ENCODE results near the gene MPRIP.
A peak's percentile ranks its signal among the peaks of the same experiment; 100 is the strongest.

Gene MPRIP

GRCh38 chr17:17028878-17029535 lies 13.2 kb upstream of the MPRIP start:
- no peak for DNase-seq

GRCh38 chr17:17029938-17030337 lies 12.3 kb upstream of the MPRIP start:
- no peak for DNase-seq

DNA sequence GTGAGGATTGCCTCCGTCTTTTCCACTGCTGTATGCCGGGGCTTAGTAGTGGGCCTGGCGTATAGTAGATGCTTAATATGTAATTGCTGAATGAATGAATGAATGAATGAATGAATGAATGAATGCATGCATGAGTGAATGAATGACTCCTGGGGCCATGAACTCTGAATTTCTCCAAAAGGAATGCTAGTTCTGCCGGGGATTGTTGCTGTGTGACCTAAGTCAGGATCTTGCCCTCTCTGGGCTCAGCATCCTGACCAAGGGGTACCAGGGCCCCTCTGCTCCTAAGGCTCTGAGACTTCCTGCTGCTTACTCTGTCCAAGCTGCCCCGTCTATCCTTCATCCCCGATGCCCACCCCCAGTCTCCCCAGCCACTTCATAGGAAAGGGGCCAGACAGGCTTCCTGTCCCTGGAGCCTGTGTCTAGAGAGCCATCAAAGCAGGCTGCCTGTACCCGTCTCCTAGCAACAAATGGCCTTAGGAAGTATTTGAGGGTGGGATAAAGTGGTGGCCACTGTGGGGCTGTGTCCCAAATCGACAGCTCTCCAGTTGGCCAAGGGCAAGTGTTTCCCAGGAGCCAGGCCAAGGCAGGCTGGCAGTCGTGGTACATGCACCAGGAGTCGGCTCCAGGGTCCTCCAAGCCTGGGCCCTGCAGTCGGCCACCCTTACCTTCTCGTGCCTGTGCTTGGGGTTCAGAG lies 11.6 kb upstream of the MPRIP start:
- no peak for DNase-seq

DNA sequence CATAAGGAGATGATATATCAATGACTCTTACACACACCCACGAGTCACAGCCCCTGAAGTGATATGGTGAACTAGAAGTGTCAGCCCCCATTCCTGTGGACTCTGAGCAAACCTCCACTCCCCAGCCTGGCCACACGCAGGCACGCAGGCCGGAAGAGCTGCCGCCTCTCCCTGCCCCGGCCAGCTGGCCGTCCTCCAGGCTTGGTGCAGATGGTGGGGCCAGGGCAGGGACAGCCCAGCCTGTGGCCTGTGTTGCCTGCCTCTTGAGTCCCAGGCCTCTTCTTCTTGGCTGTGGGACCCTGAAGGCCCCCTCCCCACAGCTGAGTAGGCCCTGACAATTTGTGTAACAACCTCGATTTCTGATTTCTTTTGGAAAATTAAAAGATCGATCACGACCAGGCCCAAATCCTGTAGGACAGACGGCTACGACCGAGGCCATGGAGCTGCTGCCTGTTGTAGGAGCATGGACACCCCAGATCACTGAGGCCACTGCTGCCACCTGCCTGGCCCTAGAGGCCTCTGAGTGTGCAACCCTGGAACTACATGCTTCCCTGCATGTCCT lies 10.0 kb upstream of the MPRIP start:
- DNase-seq, result peak; percentile 51

GRCh38 chr17:17033466-17033865 lies 8.8 kb upstream of the MPRIP start:
- no peak for DNase-seq

DNA sequence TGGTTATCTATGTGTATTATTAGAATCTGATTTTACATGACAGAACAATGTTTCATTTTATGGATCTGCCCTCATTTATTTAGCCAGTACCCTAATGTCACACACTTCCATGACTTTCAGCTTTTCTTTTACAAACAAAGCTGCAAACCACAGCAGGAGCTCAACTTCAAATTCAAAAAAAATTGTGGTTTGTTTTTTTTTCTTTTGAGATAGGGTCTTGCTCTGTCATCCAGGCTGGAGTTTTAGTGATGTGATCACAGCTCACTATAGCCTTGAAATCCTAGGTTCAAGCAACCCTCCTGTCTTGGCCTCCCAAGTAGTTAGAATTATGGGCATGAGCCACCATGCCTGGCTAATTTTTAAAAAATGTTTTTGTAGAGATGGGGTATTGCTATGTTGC lies 8.2 kb upstream of the MPRIP start:
- no peak for DNase-seq

GRCh38 chr17:17034496-17035075 lies 7.7 kb upstream of the MPRIP start:
- DNase-seq, result no peak

DNA sequence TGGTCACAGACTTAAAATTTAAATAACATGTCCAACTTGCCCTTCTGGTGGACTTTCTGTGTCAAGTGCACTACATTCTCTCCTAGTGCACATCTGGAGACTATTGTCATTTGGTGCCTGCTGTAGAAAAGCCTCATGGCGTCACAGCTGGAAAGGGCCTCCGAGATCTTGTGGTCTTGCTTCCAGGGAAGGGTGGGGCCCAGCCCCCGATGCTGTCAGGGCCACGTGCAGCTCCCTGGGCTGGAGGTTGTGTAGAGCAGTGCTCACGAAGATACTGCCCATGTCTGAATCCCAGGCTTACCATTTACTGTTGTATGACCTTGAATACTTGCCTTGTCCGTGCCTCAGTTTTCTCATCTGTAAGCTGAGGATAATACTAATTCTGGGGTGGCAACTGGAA lies 6.8 kb upstream of the MPRIP start:
- no peak for DNase-seq

GRCh38 chr17:17035920-17036523 lies 6.2 kb upstream of the MPRIP start:
- no peak for DNase-seq

- no peak for DNase-seq
Observed at GRCh38 chr17:17036524-17036998, 5.7 kb upstream of the MPRIP start.

DNA sequence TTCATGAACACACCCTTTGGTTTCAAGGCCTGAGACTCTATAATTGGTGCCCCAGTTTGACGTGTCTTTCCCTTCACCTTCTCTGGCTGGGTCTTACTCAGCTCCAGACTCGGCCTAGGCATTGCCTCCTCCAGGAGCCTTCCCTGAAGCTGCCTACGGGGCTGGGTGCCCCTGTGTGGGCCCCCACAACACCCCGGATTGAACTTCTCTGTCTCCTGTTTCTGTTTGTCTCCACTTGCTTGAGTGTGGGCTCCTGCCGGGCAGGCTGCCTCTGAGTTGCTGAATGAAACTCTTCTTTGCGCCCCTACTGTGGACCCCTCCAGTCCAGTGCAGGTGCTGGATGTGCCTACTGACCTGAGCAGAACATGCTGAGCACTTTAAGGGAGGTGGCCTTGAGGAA lies 2.3 kb upstream of the MPRIP start:
- DNase-seq, result no peak

DNA sequence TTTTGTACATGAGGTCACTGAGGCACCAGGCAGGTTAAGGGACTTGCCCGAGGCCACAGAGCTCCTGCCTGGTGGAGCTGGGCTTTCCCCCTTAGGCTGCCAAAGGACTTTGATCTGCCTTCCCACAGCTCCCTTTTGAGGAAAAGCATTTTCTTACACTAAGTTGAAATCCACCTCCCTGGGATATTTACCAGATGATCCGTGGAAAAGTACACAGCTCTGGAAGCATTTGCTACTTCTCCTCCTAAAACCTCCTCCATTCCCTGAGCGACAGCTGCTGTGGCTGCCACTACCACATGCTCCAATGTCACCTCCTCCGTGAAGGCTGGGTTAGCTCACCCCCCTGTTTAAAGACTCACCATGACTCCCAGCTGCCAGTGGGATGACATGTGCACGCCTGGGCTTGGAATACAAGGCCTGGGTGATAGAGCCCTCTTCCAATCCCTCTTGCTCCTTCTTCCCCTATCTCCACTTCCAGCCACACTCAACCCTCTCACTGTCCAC lies 1.2 kb upstream of the MPRIP start:
- DNase-seq, result peak; percentile 39

DNA sequence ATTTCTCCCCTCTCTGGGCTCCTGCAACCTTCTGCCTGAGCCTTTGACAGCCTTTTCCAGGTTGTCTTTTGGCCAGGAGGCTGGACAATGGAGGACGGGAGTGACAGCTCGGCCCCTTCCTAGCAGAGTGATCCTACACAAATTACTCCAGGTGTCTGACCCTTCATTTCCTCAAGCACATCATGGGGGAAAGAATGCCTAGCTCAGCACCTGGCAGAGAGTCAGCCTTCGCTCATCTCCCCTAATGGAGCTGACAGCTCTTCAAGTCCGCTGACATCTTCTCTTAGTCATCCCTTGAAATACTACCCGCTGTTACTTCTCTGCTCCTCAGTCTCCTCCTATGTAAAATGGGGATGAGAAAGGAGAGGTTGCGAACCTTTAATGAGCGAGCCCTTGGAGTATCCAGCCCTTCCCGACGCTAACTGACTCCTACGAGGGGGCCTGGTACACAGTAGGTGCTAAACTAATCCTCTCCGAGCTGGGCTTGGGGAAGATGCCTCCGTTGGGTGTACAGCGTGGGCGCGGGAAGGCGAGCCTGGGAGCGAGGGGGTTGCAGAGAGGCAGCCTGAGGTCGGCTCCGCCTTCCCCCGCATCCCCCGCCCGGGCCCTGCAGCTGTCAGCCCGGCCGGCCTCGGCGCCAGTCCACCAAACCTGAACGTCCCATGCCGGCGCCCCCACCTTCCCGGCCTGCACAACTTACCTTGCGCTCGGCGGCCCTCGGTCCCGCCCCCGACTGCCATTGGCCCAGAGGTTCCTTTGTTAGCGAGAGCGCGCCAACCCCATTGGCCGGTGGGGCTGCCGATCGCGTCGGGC lies 480 bp upstream of the MPRIP start:
- DNase-seq, result peak; percentile 81

DNA sequence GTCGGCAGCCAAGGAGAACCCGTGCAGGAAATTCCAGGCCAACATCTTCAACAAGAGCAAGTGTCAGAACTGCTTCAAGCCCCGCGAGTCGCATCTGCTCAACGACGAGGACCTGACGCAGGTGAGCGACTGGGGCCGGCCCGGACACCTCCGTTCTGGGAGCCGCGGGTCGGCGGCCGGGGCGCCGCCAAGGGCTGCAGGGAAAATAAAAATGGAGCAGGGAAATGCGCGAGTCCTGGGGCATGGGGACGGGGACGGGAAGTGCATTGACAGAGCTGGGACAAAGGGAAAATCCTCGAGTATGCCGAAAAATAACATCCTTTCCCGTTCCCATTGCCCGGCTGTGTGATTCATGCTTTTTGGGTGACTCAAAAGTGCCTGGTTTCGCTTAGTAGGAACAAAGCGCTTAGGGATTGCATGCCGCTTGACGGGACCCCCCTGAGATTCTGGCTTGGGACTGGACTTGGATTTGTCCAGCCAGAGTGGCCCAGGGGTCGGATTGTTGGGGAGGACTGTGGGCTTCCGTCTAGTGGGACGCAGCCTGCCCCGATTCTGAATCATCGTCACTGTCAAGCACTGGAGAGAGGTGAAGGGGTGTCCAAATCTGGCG lies 699 bp downstream of the MPRIP start:
- peak; percentile 79 for DNase-seq

DNA sequence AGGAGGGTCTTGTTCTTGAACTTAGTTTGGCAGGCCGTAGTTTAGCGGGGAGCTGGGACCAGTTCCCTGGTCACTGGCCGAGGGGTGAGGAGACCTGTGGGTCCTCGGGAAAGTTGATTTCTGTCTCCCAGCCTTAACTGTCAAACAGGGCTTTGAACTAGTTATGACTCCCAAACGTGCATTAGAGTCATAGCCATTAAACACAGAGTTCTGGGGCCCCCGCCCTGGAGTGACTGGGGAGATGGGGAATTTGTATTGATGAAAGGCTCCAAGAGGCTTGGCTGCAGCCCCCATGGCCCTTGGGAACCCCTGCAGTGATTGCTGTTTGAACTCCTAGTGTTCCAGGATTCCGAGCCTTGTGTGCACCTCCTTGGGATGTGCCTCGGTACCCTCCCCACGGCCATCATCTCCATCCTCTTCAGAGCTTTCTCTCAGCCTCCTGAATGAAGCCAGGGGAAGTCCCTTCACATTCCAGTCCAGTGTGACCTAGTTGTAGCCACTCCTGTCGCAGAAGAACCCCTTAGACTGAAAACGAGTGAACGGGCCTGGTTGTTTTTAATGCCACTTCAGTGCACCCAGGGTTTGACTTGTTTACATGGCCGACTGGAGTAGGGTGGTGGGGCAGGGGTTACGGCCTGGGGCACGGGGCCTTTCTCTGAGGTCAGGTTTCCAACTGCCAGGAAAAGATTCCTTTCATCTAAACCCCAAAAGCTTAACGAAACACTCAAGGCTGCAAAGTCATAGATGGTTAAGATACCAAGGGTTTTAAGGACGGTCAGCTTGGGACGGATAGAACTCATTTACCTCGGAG lies 1.4 kb downstream of the MPRIP start:
- DNase-seq, result no peak

DNA sequence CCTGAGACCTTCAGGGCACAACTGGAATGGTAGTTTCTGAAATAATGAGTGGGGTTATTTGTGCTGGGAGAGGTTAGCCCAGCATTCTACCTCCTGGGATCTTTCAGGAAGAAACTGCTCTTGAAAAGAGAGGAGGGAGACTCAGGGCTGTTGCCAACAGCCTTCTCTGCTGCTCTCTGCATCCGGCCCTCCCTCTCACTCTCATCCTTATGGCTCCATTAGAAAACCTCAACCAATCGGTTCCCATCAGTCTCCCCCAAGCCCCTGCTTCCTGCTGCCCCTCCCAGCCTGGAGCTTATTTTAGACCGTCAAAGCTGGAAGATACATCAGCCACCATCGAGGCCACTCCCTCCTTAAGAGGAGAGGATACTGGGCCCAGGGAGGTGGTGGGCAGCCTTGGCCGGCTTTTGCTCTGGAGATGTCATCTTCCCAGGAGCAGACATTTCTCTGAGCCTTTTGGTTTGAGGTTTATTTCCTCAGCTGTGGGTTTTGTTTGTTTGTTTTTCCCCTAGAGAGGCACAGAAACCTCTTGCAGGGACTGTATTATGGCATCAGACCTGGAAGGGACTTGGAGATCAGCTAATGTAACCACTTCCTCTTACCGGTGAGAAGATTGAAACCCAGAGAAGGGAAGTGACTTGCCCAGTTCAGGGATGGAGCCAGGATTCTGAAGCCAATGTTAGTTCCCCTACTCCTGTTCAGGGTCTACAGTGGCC lies 2.7 kb downstream of the MPRIP start:
- no peak for DNase-seq

DNA sequence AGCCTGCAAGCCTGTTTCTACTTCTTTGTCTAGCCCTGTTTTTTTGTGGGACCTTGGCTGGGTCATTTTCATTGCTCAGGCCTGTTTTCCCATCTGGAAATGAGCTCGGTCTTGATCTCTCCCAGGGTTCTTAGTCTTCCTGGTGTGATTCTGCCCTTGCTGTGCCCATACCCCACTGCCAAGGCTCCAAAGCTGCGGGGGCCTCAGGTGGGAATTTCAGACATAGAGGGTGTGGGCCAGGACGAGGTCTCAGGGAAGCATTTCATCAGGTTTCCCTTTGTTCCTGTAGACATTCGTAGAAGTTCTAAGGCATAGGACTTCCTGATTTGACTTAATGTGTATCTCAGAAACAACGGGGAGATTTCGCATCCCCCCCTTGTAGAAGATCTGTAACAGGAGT lies 5.8 kb downstream of the MPRIP start:
- DNase-seq, result no peak

DNA sequence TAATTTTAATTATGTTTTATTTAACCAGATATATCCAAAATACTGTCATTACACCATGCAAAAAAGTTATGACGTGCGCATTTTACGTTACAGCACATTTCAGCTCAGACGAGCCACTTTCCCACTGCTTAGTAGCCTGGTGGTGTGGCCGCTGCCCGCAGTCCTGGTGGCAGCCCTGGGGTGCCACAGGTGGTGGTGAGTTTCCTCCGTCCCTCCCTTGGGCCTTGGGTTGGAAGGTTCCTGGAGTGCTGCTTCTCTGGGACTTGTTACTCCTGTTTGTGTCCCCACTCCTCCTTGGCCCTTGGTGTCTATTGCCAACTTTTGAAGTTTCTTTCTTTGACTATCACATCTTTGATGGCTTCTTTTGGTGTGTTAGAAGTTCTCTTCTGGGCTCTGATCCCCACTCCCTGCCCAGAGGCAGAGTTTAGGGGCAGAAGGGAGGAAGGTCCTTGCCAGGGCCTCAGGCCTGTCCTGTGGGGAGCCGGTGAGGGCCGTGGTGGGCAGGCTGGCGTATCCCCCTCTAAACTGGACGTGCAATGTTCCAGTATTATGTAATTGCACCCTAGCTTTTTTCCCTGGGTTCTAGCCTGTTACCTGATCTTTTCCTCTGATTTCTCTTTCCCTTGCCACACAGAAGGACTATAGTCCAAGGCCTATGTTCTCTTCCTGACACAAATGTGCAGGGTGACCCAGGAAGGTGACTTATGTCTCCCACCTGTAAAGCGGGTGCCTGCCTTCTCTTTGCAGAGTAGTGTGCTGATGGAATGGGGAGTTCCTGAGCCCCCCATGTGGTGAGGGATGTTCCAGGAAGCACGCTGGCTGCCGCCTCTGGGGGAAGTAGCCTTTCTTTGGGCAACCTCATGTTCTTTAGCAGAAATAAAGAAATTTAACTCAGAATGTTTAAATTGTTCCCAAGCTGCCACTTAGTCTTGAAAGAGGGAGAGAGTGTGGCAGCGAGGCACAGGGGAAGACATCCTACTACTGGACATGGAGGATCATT lies 8.4 kb downstream of the MPRIP start:
- DNase-seq, result no peak

DNA sequence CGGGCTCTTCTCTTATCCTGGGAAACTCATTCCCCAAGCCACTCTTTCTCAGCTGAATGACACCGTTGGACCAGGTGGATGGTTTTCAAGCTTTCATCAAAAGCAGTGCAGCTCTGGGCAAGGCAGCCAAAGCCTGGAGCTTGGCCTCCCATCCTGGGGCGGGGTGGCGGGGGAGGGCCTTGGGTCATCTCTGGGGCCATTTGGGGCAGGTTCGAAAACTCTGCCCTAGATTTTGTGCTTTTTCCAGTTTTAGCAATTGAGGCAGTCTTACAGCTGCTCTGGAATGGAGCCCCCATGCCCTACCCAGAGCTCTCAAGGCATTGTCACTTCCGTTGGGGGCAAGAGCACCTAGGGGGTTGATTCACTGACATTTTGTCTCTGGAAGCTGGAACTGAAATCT lies 9.1 kb downstream of the MPRIP start:
- DNase-seq, result no peak

Measured in right kidney (tissue), 1 donor.